Measurements from ENCODE around the gene LAMTOR2. TPM values are rescaled to one million over a fixed set of nuclear protein-coding genes. Genes with fewer than 3 reads are reported as not detected.
A peak's percentile ranks its signal among the peaks of the same experiment; 100 is the strongest.

LAMTOR2 gene
- total and polyA plus RNA-seq, 2 experiments from 2014 or later = 67.3 to 108 TPM

DNA sequence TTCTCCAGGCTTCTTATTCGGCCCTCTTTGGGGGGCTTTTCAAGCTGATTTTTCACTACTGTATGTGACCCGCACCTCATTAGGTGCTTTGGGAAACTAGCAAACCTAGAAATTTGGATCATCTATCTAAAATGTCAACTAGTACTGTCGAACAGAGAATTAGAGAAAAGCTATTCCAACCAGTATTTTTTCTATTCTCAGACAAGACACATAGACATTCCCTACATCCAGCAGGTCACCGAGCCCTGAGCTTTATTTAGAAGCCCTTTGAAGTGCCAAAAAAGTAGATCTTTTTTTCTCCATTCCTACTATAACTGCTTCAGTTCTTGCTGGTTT lies 33.5 kb upstream of the LAMTOR2 start:
- H3K4me3 ChIP-seq = peak overlapping the region; percentile 90
- DNase-seq (ENCODE audit: low spot score) = no peak
- Mint-ChIP-seq H3K4me3 (peak overlapping the region; percentile 88), H3K9me3 (no peaks in the 10 kb centered on the region), H3K36me3 (ENCODE audit: low read depth) (peaks cover 41% of the 10 kb centered on the region), H3K27me3 (ENCODE audit: insufficient read depth, low read depth, poor library complexity) (peaks cover 10% of the 10 kb centered on the region), H3K4me1 (peaks cover 15% of the 10 kb centered on the region), H3K27ac (no peak overlapping the region)
- H3K79me2 ChIP-seq (replicated peaks; ENCODE audit: insufficient read depth) = peaks cover 28% of the 10 kb centered on the region
- H4K20me1 ChIP-seq (replicated peaks; ENCODE audit: insufficient read depth) = peaks cover 17% of the 10 kb centered on the region
- peaks cover 13% of the 10 kb centered on the region; the same call in 1 of the 2 replicates for H3F3A ChIP-seq (replicated peaks; ENCODE audit: low read depth)
- H2AFZ ChIP-seq = peak overlapping the region; percentile 61; the same call in 1 of the 2 replicates
- H3K9me2 ChIP-seq (ENCODE audit: insufficient read depth) = no peaks in the 10 kb centered on the region
- no peak for TF ChIP-seq ZNF114 (CRISPR knock-in tag; IDR thresholded peaks at IDR 0.05)
- no peak for TF ChIP-seq EZH2phosphoT487 (IDR thresholded peaks at IDR 0.05; ENCODE audit: unreplicated experiment)
- no peak for TF ChIP-seq POLR2AphosphoS5 (IDR thresholded peaks at IDR 0.05; ENCODE audit: low read depth)
- TF ChIP-seq JUNB (IDR thresholded peaks at IDR 0.05; ENCODE audit: unreplicated experiment) = no peak
- TF ChIP-seq REST (IDR thresholded peaks at IDR 0.05; ENCODE audit: unreplicated experiment) = no peak
- TF ChIP-seq, protein P1, sequence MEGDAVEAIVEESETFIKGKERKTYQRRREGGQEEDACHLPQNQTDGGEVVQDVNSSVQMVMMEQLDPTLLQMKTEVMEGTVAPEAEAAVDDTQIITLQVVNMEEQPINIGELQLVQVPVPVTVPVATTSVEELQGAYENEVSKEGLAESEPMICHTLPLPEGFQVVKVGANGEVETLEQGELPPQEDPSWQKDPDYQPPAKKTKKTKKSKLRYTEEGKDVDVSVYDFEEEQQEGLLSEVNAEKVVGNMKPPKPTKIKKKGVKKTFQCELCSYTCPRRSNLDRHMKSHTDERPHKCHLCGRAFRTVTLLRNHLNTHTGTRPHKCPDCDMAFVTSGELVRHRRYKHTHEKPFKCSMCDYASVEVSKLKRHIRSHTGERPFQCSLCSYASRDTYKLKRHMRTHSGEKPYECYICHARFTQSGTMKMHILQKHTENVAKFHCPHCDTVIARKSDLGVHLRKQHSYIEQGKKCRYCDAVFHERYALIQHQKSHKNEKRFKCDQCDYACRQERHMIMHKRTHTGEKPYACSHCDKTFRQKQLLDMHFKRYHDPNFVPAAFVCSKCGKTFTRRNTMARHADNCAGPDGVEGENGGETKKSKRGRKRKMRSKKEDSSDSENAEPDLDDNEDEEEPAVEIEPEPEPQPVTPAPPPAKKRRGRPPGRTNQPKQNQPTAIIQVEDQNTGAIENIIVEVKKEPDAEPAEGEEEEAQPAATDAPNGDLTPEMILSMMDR (conservative IDR thresholded peaks at IDR 0.05; ENCODE audit: low read depth in 2 of 2) = no peak
- TF ChIP-seq ZNF462 (CRISPR knock-in tag; IDR thresholded peaks at IDR 0.05) = no peak
- TF ChIP-seq ZNF331 (CRISPR knock-in tag; IDR thresholded peaks at IDR 0.05; ENCODE audit: low read depth) = no peak
- no peak for TF ChIP-seq CREB1 (CRISPR knock-in tag; IDR thresholded peaks at IDR 0.05; ENCODE audit: low read depth)
- no peak for TF ChIP-seq EZH2 (IDR thresholded peaks at IDR 0.05; ENCODE audit: low read depth, unreplicated experiment)
- TF ChIP-seq STAT1 (IDR thresholded peaks at IDR 0.05; ENCODE audit: unreplicated experiment) = no peak
- TF ChIP-seq, protein P2, sequence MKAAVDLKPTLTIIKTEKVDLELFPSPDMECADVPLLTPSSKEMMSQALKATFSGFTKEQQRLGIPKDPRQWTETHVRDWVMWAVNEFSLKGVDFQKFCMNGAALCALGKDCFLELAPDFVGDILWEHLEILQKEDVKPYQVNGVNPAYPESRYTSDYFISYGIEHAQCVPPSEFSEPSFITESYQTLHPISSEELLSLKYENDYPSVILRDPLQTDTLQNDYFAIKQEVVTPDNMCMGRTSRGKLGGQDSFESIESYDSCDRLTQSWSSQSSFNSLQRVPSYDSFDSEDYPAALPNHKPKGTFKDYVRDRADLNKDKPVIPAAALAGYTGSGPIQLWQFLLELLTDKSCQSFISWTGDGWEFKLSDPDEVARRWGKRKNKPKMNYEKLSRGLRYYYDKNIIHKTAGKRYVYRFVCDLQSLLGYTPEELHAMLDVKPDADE (IDR thresholded peaks at IDR 0.05) = no peak
- TF ChIP-seq NANOG (IDR thresholded peaks at IDR 0.05; ENCODE audit: borderline replicate concordance) = no peak
- H3K4me2 ChIP-seq = peak overlapping the region; percentile 94
- H3K36me3 ChIP-seq (ENCODE audit: insufficient read depth) = peaks cover 29% of the 10 kb centered on the region
- no peak overlapping the region for H3K27ac ChIP-seq (ENCODE audit: low read depth)
- H3K4me1 ChIP-seq (ENCODE audit: insufficient read depth) = peaks cover 7% of the 10 kb centered on the region
- no peak for ATAC-seq
- no peaks in the 10 kb centered on the region for H3K27me3 ChIP-seq (ENCODE audit: insufficient read depth)
